Gastroesophageal sphincter (tissue), 4 donors: Measurements from ENCODE around the gene SATB1. TPM values are rescaled to one million over a fixed set of nuclear protein-coding genes. Genes with fewer than 3 reads are reported as not detected.

ENCODE experiments used
- ATAC-seq: fragments of 150-250 bp; one replicate; pipeline ENCODE4 v1.9.1; 2016; ENCODE audit warnings: mild to moderate bottlenecking, moderate library complexity
- H3K27ac ChIP-seq, 4 donors: fragments of 200-600 bp; sonication (generic) in 3 of 4; 1 replicate in 3 of 4; 2 replicates in 1 of 4; pipeline ENCODE4 v1.5.1; 2016 to 2019
- H3K27me3 ChIP-seq: fragments of 200-600 bp; sonication (generic); one replicate; pipeline ENCODE4 v1.5.1; 2019
- H3K36me3 ChIP-seq, 2 donors: fragments of 200-600 bp; sonication (generic); one replicate each; pipeline ENCODE4 v1.5.1; 2019; ENCODE audit warnings: control low read depth in 1 of 2
- H3K4me1 ChIP-seq, 3 donors: fragments of 200-600 bp; sonication (generic); 1 replicate in 2 of 3; 2 replicates in 1 of 3; pipeline ENCODE4 v1.5.1; 2016 to 2019; ENCODE audit warnings: control low read depth in 2 of 3
- H3K4me3 ChIP-seq, 2 donors: fragments of 200-600 bp; sonication (generic); one replicate each; pipeline ENCODE4 v1.5.1; 2019; ENCODE audit warnings: mild to moderate bottlenecking in 1 of 2, moderate library complexity in 1 of 2
- H3K9me3 ChIP-seq, 3 donors: fragments of 200-600 bp; sonication (generic); one replicate each; pipeline ENCODE4 v1.5.1; 2017 to 2019; ENCODE audit warnings: control low read depth in 2 of 3
- EP300 ChIP-seq: sonication (generic); formaldehyde crosslinking; IDR thresholded peaks from one replicate; pipeline ENCODE4 v1.6.1; 2017; ENCODE audit warnings: antibody characterized with exemption, mild to moderate bottlenecking
- POLR2A ChIP-seq, 2 donors: fragments of 450-650 bp; IDR thresholded peaks; one replicate each; pipeline ENCODE4 v1.6.1; 2017; ENCODE audit warnings: antibody characterized with exemption in 2 of 2, mild to moderate bottlenecking in 2 of 2, moderate library complexity in 1 of 2
- POLR2AphosphoS5 ChIP-seq: sonication (generic); formaldehyde crosslinking; IDR thresholded peaks from one replicate; pipeline ENCODE4 v1.6.1; 2017; ENCODE audit warnings: antibody characterized with exemption
- WGBS, 2 donors: methylation state at CpG; one replicate each; pipeline ENCODE4 v1.1.5; 2018; ENCODE audit warnings: low coverage in 1 of 2; 5-methylcytosine and 5-hydroxymethylcytosine counted together
- total RNA-seq, 4 donors: library from RNA; depleted of rRNA; stranded (reverse); fragments of >200 nt; gene quantifications; one replicate each; pipeline ENCODE4 v1.1.0, GENCODE V29; 2016
- TF ChIP-seq, protein P1 (sequence below), 4 experiments: fragments of 200-600 bp in 2 of 4; fragments of 450-650 bp in 2 of 4; sonication (generic) in 1 of 4; IDR thresholded peaks; one replicate each; pipeline ENCODE4 v1.5.1; 2017 to 2019; ENCODE audit warnings: antibody characterized with exemption in 4 of 4, mild to moderate bottlenecking in 2 of 4, moderate library complexity in 2 of 4

The SATB1 gene
- total RNA-seq, 4 donors from 2014 or later: 41.5 to 61.2 (median 48.7) TPM

DNA sequence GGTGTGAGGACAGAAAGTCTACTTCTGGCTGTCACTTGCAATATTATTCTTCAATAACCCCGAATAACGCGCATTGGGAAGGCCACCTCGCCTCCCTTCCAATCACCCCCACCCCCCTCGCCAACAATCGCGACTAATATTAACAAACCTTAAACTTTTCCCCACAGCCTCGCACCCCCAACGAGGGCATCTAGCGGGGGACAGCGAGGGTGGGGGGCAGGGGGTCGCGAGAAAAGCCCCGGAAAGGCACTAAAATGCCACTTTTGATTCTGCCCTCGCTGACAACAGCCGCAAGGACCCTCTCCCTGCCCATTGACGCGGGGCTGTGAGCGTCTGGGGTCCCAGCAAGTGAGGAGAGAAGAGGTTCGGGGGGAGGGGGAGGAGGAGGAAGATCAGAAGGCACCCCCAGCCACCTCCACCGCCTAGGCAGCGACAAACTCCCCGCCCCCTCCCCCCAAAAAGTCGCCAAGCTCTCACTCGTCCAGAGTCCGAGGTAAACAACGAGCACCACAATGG is 868 bp downstream of the SATB1 start:
- TF ChIP-seq, protein P1, sequence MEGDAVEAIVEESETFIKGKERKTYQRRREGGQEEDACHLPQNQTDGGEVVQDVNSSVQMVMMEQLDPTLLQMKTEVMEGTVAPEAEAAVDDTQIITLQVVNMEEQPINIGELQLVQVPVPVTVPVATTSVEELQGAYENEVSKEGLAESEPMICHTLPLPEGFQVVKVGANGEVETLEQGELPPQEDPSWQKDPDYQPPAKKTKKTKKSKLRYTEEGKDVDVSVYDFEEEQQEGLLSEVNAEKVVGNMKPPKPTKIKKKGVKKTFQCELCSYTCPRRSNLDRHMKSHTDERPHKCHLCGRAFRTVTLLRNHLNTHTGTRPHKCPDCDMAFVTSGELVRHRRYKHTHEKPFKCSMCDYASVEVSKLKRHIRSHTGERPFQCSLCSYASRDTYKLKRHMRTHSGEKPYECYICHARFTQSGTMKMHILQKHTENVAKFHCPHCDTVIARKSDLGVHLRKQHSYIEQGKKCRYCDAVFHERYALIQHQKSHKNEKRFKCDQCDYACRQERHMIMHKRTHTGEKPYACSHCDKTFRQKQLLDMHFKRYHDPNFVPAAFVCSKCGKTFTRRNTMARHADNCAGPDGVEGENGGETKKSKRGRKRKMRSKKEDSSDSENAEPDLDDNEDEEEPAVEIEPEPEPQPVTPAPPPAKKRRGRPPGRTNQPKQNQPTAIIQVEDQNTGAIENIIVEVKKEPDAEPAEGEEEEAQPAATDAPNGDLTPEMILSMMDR (IDR thresholded peaks at IDR 0.05): no peak
- TF ChIP-seq POLR2AphosphoS5: no peak
- no peak for TF ChIP-seq POLR2A (IDR thresholded peaks at IDR 0.05)
- TF ChIP-seq EP300: no peak
- H3K9me3 ChIP-seq: no peaks in the 10 kb centered on the region
- peaks cover 0 to 34% (median 4%) of the 10 kb centered on the region in 3 donors for H3K4me1 ChIP-seq
- H3K4me3 ChIP-seq: peak overlapping the region; percentile 82 to 96
- H3K36me3 ChIP-seq: peaks cover 0 to 6% of the 10 kb centered on the region in 2 donors
- H3K27ac ChIP-seq: peak overlapping the region; percentile 54 to 95 (median 82)
- 0% methylated on average over 7 to 16 of the region's 27 CpGs for WGBS, 2 donors
- no peaks in the 10 kb centered on the region for H3K27me3 ChIP-seq
- ATAC-seq: no peak

- Histone ChIP-seq H3K36me3 (peaks cover 0 to 6% of the 10 kb centered on the region in 2 donors), H3K27ac (peak overlapping the region; percentile 54 to 95 (median 82)), H3K27me3 (no peaks in the 10 kb centered on the region), H3K4me1 (peaks cover 0 to 40% (median 4%) of the 10 kb centered on the region in 3 donors), H3K4me3 (peak overlapping the region; percentile 82 to 96), H3K9me3 (no peaks in the 10 kb centered on the region)
- 1 to 3% methylated on average over 19 to 22 of the region's 22 CpGs for WGBS, 2 donors
- ATAC-seq: no peak
- TF ChIP-seq POLR2A (IDR thresholded peaks at IDR 0.05) (no peak), EP300 (no peak), POLR2AphosphoS5 (no peak)
- TF ChIP-seq, protein P1 (IDR thresholded peaks at IDR 0.05): no peak
These were observed 1.5 kb downstream of the SATB1 start for GRCh38 chr3:18423401-18424212.

DNA sequence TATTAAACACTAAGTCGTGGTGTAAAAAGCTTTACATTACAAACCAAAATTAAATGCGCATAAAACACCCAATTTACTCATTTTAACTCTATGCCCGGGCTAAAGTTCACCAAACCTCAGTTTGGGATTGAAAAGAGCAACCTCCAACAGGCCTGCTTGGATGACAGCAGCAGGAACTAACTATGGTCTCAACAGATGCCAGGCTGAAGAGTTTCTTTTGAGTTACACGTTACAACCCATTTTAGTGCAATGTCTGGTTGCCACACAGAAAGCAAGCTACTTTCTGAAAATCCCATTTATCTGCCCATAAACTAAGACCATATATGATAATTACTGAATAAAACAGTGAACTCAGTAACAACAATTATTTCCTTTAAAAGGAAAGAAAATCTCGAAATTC is 2.2 kb downstream of the SATB1 start:
- Histone ChIP-seq H3K4me1 (peaks cover 0 to 44% (median 4%) of the 10 kb centered on the region in 3 donors), H3K4me3 (peak overlapping the region; percentile 82 to 96), H3K36me3 (peaks cover 0 to 6% of the 10 kb centered on the region in 2 donors), H3K27me3 (no peaks in the 10 kb centered on the region), H3K27ac (peak overlapping the region in 2 of 4 donors; percentile 90 to 95), H3K9me3 (no peaks in the 10 kb centered on the region)
- TF ChIP-seq POLR2A (IDR thresholded peaks at IDR 0.05): no peak
- TF ChIP-seq, protein P1 (IDR thresholded peaks at IDR 0.05): no peak
- TF ChIP-seq EP300: no peak
- TF ChIP-seq POLR2AphosphoS5: no peak
- no peak for ATAC-seq
- WGBS, 2 donors: 20 to 45% methylated on average over 3 to 5 of the region's 5 CpGs

DNA sequence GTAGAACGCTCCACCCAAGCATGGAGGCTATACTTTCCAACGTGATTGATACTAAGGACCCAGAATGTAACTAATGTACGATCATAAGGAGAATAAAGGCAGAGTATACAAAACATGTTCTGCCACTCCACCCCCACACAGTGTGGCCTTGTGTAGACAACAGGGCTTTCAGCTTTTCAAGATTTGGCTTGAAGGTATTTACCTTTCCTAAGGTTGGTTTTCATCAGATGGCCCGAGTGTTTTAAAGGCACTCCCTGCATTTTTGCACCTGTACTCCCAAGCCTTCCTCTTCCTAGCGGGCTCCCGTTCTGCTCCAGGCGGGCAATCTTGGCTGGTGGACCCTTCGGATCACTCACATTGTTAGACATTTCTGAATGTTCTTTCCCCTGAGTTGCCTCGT is 4.6 kb downstream of the SATB1 start:
- 89 to 95% methylated on average over 9 of the region's 9 CpGs for WGBS, 2 donors
- H3K27ac ChIP-seq: peak overlapping the region in 1 of 4 donors; percentile 21
- peaks cover 0 to 24% of the 10 kb centered on the region in 2 donors for H3K36me3 ChIP-seq
- H3K27me3 ChIP-seq: no peaks in the 10 kb centered on the region
- H3K9me3 ChIP-seq: no peaks in the 10 kb centered on the region
- H3K4me3 ChIP-seq: no peak overlapping the region
- ATAC-seq: no peak
- peaks cover 0 to 34% (median 4%) of the 10 kb centered on the region in 3 donors for H3K4me1 ChIP-seq
- TF ChIP-seq POLR2AphosphoS5: no peak
- TF ChIP-seq, protein P1 (IDR thresholded peaks at IDR 0.05): no peak
- no peak for TF ChIP-seq POLR2A (IDR thresholded peaks at IDR 0.05)
- TF ChIP-seq EP300: no peak
